ENCODE data around the gene S100A7.

S100A7 gene

GRCh38 chr1:153460551-153460950 is at the start of gene S100A7:
Gene S100A7 (minus strand): TSS chr1:153460651. CDS start chr1:153459013, 1,638 bp downstream.
- DNase-seq (ENCODE audit: low read depth) = no peak

DNA sequence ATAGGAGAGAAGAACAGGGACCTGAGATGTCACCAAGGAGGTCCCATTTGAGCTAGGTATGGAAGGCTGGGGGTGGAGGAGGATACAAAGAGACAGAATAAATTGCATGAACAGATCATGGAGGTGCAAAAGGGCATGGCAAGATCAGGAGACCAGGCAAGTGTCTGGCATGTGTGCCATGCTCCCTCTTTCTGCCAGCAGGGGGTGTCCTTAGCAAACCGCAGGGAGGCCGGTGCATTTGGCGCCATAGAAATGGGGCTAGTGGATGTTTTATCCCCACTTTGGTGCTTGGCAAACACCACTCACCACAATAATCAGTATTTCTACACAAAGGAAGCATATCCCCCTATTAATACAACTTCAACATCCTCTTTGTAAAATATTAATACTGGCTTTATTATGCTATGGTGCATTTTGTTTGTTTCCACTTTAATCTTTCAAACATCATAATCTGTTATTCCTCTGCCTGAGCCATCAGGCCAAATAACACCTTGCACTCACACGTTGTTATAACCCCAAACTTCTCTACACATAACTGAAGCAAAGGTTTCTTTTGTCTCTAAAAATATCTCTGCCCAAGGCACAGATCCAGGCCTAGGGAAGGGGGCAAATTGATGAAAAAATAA is 49.4 kb upstream of the S100A7 start:
- no peak for DNase-seq (ENCODE audit: low read depth)

- DNase-seq (ENCODE audit: low read depth) = no peak
Measured at GRCh38 chr1:153509036-153509435, 48.6 kb upstream of the S100A7 start.

DNA sequence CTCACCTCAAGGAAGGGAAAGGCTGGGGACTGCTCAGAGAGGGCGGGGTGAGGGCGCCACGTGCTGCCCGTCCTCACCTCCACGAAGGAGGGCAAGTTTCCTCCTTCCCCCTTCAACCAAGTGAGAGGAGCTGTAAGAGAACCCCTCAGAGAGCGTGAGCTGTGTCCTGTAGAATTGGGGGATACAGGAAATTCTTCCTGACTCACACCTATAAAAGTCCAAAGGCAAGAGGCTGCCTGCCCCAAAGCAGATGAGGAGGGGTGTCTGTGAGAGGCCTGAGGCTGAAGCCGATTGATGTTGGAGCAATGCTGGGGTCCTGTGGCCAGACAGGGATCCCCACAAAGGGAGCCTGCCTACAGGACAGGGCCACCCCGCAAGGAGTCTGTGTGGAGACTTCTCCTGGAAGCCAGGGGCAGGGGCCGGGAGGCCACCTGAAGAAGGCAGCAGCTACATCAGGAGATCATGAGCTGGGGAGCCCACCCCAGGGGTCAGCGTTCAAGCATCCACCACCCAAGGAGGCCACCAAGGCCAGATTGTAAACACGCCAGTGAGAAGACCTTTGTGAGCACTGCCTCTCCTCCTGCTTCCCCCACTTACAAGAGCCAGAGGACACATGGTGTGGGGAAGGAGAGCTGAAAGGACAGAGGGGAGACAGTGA is 47.6 kb upstream of the S100A7 start:
- DNase-seq (ENCODE audit: low read depth) = no peak

GRCh38 chr1:153506831-153507413 is 46.5 kb upstream of the S100A7 start:
- DNase-seq (ENCODE audit: low read depth) = peak; percentile 90

GRCh38 chr1:153506386-153506785 is 45.9 kb upstream of the S100A7 start:
- DNase-seq (ENCODE audit: low read depth) = no peak

DNA sequence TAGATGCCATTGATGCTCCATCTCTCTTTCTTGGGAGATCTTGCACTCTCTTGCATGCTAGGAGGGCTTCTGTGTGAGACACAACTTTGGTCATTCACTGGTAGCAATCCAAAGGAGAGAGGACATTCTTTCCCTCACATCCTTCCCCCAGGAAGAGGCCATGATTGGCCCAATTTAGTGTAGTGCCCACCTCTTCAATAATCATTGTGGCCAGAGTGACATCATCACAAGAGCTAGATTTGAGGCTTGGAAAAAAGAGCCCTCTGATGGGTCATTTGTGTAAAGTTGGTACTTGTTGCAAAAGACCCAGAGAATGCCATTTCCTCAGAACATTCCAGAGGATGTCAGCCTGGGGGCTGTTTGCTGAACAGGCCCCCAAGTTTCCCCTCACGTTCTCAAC is 45.1 kb upstream of the S100A7 start:
- no peak for DNase-seq (ENCODE audit: low read depth)

GRCh38 chr1:153503766-153504165 is 43.3 kb upstream of the S100A7 start:
- no peak for DNase-seq (ENCODE audit: low read depth)

GRCh38 chr1:153498746-153499145 is 38.3 kb upstream of the S100A7 start:
- DNase-seq (ENCODE audit: low read depth) = no peak

DNA sequence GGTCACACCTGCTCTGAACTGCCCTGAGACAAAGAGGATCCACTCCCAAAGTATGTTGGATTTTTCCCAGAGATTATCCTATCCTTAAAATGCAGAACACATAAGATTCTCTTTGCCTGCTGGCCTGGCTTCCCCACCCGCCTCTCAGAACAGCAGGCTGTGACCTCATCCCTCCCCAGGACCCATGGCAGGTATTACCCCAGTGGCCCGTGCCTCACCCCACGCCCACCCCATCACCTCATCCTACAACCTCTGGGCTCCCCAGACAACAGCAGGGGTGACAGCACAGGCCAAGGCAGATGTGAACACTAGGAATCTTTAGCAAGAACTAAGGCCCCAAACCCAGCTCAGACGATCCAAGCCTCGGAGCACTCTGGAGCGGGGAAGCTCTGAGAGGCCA is 35.1 kb upstream of the S100A7 start:
- DNase-seq (ENCODE audit: low read depth) = no peak

DNA sequence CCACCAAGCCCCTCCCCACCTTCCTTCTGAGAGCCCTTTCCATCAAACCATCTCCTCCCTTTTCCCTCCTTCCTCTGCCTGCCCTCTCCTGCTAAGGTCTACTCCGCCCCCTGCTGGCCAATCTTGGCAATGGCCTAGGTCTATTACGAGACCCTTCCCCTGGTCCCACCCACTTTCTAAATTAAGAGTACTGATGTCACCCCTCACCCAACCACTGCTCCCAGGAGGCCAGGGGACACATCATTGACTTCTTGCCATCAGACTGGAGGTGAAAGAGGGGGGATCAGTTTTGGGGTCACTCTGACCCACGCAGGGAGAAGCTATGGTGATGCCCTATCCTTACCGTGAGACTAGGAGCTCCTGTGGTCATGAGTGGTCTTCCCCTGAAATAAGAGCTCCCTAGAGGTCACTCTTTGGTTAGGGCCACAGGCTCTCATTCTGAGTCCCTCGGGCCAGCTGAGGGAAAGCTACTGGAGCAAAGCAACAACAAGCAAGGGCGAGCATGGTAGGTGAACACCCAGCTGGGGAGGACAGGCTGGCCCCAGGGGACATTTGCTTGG is 34.6 kb upstream of the S100A7 start:
- peak; percentile 30 for DNase-seq (ENCODE audit: low read depth)

DNA sequence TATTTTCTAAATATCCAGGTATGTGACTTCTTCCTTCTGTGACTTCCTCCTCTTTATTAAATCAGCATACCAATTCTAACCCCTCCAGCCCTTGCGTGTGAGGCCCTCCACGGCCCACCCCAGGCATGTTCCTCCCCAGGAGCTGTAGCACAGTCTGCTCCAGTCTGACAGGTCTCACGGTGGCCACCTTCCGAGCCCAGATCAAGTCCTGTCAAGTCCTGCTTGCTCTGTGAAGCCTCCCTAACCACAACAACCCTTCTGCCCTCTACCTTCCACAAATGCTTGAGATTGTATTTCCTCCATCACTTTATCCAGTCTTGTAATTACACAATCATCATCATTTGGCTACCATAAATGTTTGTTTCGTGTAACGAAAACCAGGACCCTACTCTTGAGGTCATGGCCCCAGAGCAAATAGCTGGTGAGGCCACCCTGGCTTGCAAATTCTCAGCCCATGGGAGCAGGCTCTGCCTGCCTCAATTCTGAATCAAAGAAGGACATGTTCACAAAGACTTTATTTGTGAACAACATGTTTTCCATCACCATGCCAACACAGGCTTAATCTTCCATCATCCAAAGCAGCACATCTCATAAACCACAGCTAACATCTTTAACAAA is 33.0 kb upstream of the S100A7 start:
- DNase-seq (ENCODE audit: low read depth) = no peak

DNA sequence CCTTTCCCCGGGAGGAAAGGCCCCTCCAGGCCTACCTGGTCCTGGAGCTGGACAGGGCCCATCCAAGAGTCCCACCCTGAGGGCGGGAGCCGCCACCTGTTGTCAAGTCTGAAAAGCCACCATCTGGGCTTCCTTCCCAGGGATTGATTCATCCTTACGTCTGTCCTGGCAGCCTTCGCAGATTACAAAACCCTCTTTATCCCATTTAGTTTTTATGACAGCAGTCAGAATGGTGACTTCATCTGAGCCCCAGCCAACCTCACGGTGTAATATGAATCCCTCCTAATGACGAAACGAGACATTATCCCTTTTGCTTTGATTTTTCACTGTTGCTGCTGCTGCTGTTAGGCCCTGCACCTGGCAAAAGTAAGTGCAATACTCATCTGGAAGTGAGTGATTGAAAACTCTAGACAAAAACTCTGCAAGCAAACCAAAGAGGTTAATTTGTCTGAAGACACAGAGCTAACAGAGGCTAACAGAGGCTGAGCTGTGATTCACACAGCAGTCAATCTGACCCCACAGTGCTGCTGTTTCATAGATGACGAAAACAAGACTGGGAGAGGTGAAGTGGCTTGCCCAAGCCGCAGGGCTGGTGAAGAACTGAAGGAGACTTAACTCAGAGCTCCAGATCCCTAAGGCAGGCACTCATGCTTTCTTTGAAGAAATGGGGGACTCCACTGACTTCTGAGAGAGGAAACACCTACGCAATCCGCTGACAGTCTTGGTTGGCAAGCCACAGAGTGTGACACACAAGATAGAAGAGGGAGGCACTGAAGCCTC is 30.0 kb upstream of the S100A7 start:
- DNase-seq (ENCODE audit: low read depth) = peak; percentile 81

GRCh38 chr1:153488731-153489130 is 28.3 kb upstream of the S100A7 start:
- DNase-seq (ENCODE audit: low read depth) = no peak

GRCh38 chr1:153487707-153488106 is 27.3 kb upstream of the S100A7 start:
- no peak for DNase-seq (ENCODE audit: low read depth)

GRCh38 chr1:153485863-153486262 is 25.4 kb upstream of the S100A7 start:
- DNase-seq (ENCODE audit: low read depth) = no peak

DNA sequence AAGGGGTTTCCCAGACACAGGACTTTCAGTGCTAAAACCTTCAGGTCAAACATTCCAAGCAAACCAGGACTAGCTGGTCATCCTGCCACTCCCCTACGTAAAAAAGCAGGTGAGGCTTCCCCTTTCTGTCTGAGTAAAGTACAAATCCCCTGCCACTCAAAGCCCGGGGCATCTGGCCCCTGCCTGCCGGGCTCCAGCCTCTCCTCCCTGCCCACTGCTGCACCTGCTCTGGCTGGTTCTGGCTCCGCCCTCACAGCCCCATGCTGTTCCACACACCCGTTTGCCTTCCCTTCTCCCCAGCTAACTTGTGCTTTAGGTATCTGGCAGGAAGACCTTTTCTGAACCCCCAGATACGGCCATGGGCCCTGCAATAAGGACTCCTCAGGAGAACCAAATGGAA is 23.3 kb upstream of the S100A7 start:
- DNase-seq (ENCODE audit: low read depth) = no peak

DNA sequence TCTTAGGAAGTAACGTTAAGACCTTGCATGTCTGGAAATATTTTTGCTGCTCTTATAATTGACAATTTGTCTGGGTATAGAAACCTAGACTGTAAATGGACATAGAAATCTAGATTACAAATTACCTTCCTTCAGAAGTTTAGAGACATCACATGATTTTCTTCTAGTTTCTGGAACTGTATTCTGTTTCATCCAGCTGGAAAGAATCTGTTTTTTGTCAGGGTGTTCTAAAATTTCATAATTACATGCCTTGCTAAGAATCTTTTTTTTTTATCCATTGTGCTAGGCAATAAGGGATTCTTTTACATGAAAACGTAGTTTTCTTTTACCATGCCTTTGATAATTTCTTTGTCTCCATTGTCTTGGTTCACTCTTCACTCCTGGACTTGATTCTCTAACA is 20.7 kb upstream of the S100A7 start:
- DNase-seq (ENCODE audit: low read depth) = no peak

- DNase-seq (ENCODE audit: low read depth) = no peak
Measured at GRCh38 chr1:153478692-153479618, 18.5 kb upstream of the S100A7 start.

DNA sequence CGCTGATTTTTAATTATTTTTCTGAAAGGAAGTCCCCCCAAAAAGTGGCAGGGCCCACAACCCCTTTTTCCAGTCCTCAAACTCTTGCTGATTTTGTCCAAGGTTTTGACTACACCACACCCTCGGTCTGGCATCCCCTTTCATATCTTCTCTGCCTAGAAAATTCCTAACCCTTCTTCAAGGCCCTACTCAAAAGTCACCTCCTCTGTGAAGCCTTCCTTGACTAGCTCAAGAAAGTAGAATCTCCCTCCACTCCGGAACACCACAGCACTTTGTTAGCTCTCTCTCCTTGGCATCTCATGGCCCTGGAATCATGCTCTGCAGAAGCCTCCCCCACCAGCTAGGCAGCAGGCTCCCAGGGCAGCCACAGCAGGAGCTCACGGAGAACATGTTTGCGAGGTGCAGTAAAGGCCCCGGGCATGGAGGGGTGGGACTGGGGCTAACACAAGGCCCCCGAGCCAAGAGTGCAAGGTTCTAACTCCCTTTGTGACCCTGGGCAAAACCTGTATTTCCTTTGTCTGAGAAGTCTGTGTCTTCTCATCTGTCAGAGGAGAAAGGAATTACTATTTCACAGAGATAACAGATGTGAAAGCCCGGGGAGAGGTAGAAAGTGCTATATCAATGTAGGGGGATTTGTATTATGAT is 17.7 kb upstream of the S100A7 start:
- DNase-seq (ENCODE audit: low read depth) = no peak

All from fibroblast of the conjunctiva (primary cell).